ENCODE results near the gene PPP2R5D.
A peak's percentile ranks its signal among the peaks of the same experiment; 100 is the strongest.

The PPP2R5D gene

DNA sequence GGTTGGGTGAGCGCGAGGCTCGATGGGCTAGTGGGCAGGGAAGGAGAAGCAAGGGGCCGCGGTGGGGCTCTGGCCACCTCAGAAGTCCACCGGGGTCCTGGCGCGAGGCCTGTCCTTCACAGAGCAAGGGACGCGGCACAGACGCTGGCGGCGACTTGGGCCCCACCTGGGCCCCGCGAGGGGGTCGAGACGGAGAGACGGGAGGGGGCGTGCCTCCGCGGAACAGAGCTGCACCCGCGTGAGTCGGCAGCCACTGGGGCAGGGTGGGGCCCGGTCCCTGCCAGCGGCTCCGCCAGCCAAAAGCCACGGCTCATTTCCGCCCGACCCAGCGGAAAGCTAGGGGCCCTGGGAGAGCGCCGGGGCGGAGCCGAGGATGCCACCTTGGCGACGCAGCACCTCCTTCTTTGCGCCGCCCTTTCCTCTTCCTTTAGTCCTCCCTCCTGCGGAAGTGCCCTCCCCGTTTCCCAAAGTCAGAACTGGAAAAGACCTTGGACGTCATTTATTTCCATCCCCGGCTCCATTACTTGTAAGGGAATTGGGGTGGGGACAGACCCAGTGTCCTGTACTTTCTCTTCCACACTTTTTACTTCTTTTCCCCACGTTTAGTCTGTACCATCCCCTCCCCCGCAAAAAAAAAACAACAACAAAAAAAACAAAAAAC lies 69.3 kb downstream of the PPP2R5D start, which contains the start of gene CUL7:
Gene CUL7 (minus strand): TSS at position 307 of the 661 bp plus-strand sequence. CDS start 1,063 bp downstream, outside the sequence.
- TF ChIP-seq CTCF (IDR thresholded peaks at IDR 0.05) (no peak), ZFX (IDR thresholded peaks at IDR 0.05; ENCODE audit: borderline replicate concordance) (no peak)
- H3K27ac ChIP-seq, result peak within 1 kb of the TSS; percentile 80

DNA sequence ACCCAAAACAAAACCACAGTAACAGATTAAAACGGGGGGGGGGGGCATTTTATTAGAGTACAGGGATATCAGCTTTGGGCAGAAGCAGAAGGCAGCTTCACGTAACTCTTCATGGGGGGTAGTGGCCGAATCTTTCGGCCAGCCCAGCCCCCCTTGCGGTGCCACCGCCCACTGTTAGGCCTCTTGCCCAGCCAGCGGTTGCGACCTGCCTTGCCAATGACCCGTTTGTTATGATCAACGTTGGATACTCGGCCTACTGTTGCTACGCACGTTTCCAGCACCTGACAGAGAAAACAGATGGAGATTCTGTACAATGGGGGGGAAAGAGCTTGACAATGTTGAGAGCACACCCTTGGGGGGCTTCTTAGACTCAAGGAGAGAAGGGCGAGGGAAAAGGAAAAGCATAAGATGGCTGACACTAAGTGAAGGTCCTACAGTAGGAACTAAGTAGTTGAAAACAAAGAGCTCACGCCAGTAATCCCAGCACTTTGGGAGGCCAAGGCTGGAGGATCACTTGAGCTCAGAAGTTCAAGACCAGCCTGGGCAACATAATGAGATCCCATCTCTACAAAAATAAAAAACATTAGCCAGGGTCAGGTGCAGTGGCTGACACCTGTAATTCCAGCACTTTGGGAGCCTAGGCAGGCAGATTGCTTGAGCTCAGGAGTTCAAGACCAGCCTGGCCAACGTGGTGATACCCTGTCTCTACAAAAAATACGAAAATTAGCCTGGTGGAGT lies 70.0 kb downstream of the PPP2R5D start:
- TF ChIP-seq CTCF (IDR thresholded peaks at IDR 0.05) (no peak), ZFX (IDR thresholded peaks at IDR 0.05; ENCODE audit: borderline replicate concordance) (no peak)
- peak overlapping the region; percentile 80 for H3K27ac ChIP-seq

- H3K27ac ChIP-seq, result no peak overlapping the region
- TF ChIP-seq CTCF (IDR thresholded peaks at IDR 0.05) (no peak), ZFX (IDR thresholded peaks at IDR 0.05; ENCODE audit: borderline replicate concordance) (no peak)
These were observed 71.6 kb downstream of the PPP2R5D start for GRCh38 chr6:43055966-43056365.

DNA sequence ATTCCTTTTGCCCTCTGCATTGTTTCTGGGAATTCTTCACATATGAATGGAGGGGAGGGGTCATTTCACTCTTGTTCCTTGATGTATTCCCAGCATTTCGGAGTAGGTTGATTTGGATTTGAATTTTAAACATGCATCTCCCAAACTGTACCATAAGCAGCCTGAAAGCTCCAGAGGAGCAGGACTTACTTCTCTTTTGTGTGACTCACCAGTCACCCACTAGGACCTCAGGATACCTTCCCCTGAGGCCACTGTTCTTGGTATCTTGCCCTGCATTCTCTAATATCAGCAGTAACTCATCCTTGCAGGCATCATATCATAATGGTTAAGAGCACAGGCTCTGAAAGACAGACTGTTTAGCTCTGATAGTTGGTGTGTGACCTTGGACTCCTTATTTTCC lies 74.2 kb downstream of the PPP2R5D start:
- TF ChIP-seq CTCF (IDR thresholded peaks at IDR 0.05) (no peak), ZFX (IDR thresholded peaks at IDR 0.05; ENCODE audit: borderline replicate concordance) (no peak)
- peak overlapping the region; percentile 67 for H3K27ac ChIP-seq

DNA sequence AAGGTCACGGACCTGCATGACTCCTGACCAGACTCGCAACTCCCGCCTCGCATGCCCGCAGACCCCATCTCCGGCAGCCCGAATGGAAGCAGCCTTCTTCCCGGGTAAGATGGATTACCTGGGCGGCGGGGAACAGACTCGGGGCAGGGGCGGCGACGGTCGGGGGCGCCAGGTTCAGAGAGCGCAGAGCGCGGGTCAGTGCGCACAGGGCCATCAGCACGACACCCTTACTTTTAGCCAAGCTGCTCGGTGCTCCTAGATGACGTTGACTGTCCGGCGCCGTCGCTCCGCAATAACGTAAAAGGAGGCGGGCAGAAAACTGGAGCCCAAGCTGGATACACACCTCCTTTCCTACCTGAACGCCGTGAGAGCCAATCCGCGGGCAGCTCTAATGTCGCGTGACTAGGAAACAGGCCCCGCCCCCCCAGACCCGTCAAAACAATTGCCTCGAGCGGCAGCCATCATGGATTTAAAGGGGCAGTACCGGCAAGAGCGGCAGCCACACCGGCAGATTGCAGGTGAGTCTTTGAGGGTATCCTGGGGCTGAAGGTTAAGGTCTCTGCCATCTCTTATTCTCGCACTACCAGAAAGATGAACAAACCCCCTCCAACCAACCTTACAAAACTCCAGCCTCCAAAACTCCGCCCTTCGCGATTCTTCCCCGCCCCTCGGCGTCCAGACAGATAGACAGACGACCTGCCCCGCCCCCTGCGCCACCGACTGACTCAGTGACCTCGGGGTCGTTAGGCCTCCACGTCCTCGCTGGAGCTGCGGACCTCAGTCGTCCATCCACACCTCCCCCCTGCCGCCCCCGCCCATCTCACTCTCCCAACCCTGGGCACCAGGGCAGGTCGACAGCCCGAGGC lies 75.0 kb downstream of the PPP2R5D start, which contains the start of the genes KLC4 and MRPL2:
Gene KLC4 (plus strand): TSS at position 464 of the 866 bp plus-strand sequence. CDS start 1,705 bp downstream, outside the sequence.
Gene MRPL2 (minus strand): TSS at position 267 of the 866 bp plus-strand sequence. CDS start 53 bp downstream, at position 214.
- TF ChIP-seq CTCF (IDR thresholded peaks at IDR 0.05), result no peak
- no peak for TF ChIP-seq ZFX (IDR thresholded peaks at IDR 0.05; ENCODE audit: borderline replicate concordance)
- peak within 1 kb of the TSS; percentile 67 for H3K27ac ChIP-seq

DNA sequence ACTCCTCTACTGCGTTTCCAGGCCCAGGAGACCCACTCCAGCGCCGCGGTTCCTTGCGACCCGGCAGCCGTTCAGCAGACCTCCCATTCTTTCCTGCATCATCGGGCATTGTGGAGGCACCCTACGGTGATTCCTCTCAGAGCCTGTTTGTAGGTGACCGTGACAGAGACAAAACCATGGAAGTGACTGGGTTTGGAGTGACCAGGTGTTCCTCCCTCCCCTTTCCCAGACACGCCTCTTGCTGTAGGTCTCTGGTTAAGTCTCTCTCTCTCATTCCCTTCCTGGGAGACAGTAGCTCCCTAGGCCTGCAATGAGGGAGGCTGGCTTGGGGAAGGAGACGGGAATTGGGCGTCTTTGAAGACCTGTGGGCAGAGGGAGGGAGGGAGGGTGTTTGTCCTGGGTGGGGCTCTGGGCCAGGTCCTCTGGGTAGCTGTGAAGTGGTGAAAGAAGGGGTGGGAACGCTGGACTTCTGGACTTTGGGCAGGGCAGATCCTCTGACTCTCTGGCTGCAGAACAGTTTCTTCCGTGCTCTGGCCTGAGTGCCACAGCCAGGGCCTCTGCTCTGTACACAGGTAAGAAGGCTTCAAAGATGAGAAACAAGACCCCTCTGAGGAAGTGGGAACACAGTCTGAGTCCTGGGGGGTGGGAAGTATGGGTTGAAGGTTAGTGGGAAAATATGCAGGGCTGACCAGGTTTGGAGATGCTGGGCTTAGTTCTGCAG lies 75.8 kb downstream of the PPP2R5D start:
- peak overlapping the region; percentile 67 for H3K27ac ChIP-seq
- no peak for TF ChIP-seq ZFX (IDR thresholded peaks at IDR 0.05; ENCODE audit: borderline replicate concordance)
- no peak for TF ChIP-seq CTCF (IDR thresholded peaks at IDR 0.05)

Measured in 22Rv1 (cell line).